ENCODE results near the gene IGFALS.

The IGFALS gene

DNA sequence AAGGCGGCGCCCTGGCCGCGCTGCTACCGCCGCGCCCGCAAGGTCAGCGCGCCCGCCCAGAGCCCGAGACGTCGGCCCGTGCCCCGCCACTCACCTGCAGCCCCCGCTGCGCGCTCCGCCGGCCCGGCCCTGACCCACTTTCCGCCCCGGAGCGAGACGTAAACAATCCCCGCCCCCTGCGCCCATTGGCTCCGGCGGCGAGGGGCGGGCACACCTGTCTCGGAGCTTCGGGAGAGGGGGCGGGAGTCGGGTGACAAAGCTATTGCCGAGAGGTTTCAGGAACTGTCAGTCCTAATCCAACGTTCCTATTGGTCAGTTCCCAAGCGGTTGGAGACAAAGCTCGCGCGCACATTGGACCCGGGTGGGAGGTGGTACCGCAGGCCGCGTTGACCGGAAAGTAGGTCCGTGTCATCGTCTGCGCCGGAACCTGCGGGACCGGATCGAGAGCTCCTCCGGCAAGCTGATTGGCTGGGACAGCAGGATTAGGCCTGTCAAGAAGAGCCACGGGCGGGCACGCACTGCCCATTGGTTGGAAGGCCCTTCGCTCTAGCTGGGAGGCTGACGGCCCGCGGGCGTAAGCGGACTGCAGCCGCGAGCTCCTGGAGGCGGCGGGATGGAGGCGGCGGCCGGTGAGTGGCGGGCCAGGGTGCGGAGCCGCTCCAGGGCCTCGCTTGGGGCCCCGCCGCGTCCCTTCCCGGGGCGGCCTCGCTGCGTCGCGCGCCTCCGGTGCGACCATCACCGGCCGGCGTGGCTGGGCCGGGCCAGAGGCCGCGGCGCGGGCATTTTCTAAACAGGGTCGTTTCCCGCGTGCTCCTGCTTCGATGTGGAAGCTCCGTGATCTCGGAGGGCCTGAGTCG is 10.9 kb downstream of the IGFALS start, which contains the start of the genes NUBP2 and SPSB3:
Gene NUBP2, plus strand, starts transcription at position 553 of the 857 bp plus-strand sequence. Its CDS starts 61 bp downstream, at position 614.
Gene SPSB3, minus strand, starts transcription at position 164 of the 857 bp plus-strand sequence. CDS start 1,088 bp downstream, outside the sequence.
- H3K4me3 ChIP-seq (ENCODE audit: insufficient read depth, low read depth, low read length) = peak within 1 kb of the TSS; percentile 97
- H3K27me3 ChIP-seq (ENCODE audit: control insufficient read depth, insufficient read depth, low read length, poor library complexity, severe bottlenecking) = no peaks in the 10 kb centered on the region
- peaks cover 7% of the 10 kb centered on the region for H3K36me3 ChIP-seq (ENCODE audit: control insufficient read depth, insufficient read depth, low read length)
- WGBS, 2 experiments = 0% methylated on average over 102 of the region's 102 CpGs
- peak within 1 kb of the TSS; percentile 50 for H3K27ac ChIP-seq (ENCODE audit: insufficient read depth, low read depth, low read length, poor library complexity, severe bottlenecking)
- no peaks in the 10 kb centered on the region for H3K9me3 ChIP-seq (ENCODE audit: control insufficient read depth, low read length)
- H3K4me1 ChIP-seq (ENCODE audit: control insufficient read depth, insufficient read depth, low read length) = peaks cover 9% of the 10 kb centered on the region

DNA sequence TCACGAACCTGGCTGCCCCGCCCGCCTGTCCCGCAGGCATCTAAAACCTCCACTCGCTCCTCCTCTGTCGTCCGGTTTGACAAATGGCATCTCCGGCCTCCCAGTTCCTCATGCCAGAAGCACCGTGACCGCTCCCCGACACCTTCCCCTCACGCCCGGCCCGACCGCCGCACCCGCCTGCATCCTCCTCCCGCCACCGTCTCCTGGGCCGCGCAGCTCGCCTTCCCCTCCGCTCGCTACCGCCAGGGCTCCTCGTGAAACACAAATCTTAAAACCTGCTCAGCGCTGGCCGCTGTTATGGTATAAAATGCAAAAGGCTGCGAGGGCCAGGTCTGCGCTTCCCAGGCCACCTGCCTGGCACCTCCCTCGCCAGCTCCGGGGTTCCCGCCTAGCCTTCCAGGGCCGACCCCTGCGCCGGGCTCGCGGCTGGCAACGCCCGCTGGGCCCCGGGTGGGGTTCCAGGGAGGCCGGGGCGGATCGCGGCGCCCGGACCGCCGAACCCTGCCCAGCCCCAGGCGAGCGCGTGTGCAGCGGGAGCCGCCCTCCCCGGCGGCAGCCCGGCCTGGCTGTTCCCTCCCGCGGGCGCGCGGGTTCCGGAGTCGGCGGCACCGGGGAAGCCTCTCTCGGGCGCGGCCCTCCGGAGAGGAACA is 11.6 kb downstream of the IGFALS start:
- WGBS, 2 experiments = 2% methylated on average over 70 of the region's 70 CpGs
- H3K27ac ChIP-seq (ENCODE audit: insufficient read depth, low read depth, low read length, poor library complexity, severe bottlenecking) = peak overlapping the region; percentile 50

DNA sequence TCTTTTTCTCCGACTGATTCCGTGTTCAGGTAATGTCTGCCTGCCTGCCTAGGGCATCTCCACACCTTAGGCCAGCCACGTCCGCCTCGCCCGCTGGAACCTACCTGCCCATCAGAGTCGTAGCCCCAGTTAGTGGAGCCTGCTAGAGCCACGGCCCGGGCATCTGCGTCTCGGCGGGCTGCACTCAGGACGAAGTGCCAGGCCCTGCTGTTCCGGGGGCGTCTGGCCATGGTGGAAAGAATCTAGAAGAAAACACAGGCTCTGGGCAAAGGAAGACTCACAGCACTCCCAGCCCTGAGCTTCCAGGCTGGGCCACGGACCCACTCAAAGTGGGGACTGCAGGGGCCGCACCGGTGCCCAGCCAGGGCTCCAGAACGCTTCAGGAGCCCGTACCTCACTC is 12.3 kb downstream of the IGFALS start:
- no peaks in the 10 kb centered on the region for H3K27me3 ChIP-seq (ENCODE audit: control insufficient read depth, insufficient read depth, low read length, poor library complexity, severe bottlenecking)
- no peaks in the 10 kb centered on the region for H3K9me3 ChIP-seq (ENCODE audit: control insufficient read depth, low read length)
- WGBS, 2 experiments = 86 to 89% methylated on average over 20 of the region's 20 CpGs
- peak overlapping the region; percentile 97 for H3K4me3 ChIP-seq (ENCODE audit: insufficient read depth, low read depth, low read length)
- peaks cover 9% of the 10 kb centered on the region for H3K4me1 ChIP-seq (ENCODE audit: control insufficient read depth, insufficient read depth, low read length)
- peaks cover 14% of the 10 kb centered on the region for H3K36me3 ChIP-seq (ENCODE audit: control insufficient read depth, insufficient read depth, low read length)
- no peak overlapping the region for H3K27ac ChIP-seq (ENCODE audit: insufficient read depth, low read depth, low read length, poor library complexity, severe bottlenecking)

More for the DNA sequence above, 11.6 kb downstream of the IGFALS start:
- Histone ChIP-seq H3K4me1 (ENCODE audit: control insufficient read depth, insufficient read depth, low read length) (peaks cover 9% of the 10 kb centered on the region), H3K4me3 (ENCODE audit: insufficient read depth, low read depth, low read length) (peak overlapping the region; percentile 97), H3K27me3 (ENCODE audit: control insufficient read depth, insufficient read depth, low read length, poor library complexity, severe bottlenecking) (no peaks in the 10 kb centered on the region), H3K36me3 (ENCODE audit: control insufficient read depth, insufficient read depth, low read length) (peaks cover 9% of the 10 kb centered on the region), H3K9me3 (ENCODE audit: control insufficient read depth, low read length) (no peaks in the 10 kb centered on the region)

DNA sequence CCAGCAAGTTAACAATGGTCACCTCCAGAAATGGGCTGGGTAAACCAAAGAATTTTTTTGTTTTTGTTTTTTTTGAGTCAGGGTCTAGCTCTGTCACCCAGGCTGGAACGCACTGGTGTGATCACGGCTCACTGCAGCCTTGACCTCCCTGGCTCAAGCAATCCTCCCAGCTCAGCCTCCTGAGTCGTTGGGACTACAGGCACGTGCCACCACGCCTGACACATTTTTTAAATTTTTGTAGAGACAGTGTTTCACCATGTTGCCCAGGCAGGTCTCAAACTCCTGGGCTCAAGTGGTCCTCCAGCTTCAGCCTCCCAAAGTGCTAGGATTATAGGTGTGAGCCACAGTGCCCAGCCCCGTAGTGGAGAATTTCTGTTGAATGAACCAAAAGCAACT is 12.8 kb downstream of the IGFALS start:
- Histone ChIP-seq H3K36me3 (ENCODE audit: control insufficient read depth, insufficient read depth, low read length) (peaks cover 17% of the 10 kb centered on the region), H3K4me3 (ENCODE audit: insufficient read depth, low read depth, low read length) (no peak overlapping the region)
- WGBS, 2 experiments = 89 to 94% methylated on average over 6 of the region's 6 CpGs

DNA sequence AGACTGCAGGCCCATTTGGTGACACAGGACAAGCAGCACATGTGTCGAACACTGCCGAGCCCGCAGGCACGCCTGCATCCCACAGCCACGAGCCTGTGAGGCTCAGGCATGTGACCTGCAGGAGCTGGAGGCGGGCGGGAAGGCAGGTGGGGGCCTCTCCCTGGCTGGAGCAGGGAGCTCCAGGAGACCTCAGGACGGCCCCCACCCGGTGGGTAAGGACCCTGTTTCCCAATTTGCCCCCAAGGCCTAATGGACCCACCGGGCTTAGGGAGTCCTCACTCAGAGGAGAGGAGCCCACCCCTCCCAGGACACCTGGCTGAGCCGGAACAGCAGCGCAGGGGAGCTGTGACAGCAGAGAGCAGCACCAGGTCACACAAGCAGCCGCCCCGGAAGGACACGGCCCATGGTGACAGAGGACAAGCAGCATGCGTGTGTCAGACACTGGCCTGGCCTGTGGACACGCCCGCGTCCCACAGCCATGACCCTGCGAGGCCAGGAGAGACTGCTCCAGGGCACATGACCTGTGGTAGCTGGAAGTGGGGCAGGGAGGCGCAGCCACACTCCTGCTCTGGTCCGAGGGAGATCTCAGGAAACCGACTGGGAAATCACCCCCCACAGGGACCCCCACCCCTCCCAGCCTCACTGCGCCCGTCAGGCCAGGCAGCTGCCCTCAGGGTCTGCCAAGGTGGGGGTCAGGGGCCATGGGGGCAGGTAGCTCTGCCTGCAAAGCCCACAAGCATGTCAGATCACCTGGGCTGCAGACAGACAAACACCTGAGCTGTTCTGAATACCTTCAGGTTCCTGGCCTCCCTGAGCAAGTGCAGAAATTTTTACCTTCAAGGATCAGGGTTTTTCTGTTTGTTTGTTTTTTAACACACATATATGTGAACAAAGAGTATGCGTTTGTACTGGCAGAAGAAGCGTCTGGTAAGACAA is 13.5 kb downstream of the IGFALS start:
- 93% methylated on average over 27 of the region's 27 CpGs for WGBS, 2 experiments

More for the DNA sequence above, 12.8 kb downstream of the IGFALS start:
- Histone ChIP-seq H3K9me3 (ENCODE audit: control insufficient read depth, low read length) (no peaks in the 10 kb centered on the region), H3K27ac (ENCODE audit: insufficient read depth, low read depth, low read length, poor library complexity, severe bottlenecking) (no peak overlapping the region), H3K4me1 (ENCODE audit: control insufficient read depth, insufficient read depth, low read length) (peaks cover 9% of the 10 kb centered on the region), H3K27me3 (ENCODE audit: control insufficient read depth, insufficient read depth, low read length, poor library complexity, severe bottlenecking) (no peaks in the 10 kb centered on the region)

DNA sequence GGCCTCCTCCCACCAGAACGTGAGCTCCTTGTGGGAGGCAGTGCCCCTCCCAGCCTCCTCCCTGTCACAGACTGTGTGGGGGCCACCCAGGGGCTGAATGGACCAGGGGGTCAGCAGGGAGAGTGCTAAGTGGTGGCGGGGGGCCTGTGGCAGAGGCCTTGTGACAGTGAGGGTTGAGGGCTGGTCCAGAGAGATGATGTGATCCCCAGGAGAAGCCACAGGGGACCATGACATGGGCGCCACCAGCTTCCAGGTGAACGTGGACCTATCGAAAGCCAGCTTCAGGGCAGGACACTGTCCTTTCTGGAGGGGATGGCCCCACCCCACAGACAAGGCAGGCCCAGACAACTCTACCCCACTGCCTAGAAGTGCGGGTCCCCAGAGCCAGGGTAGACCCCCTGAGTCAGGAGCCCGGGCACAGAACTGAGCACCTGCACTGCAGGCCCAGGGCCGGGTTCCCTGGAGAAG is 14.2 kb downstream of the IGFALS start:
- H3K36me3 ChIP-seq (ENCODE audit: control insufficient read depth, insufficient read depth, low read length) = peaks cover 19% of the 10 kb centered on the region
- no peaks in the 10 kb centered on the region for H3K27me3 ChIP-seq (ENCODE audit: control insufficient read depth, insufficient read depth, low read length, poor library complexity, severe bottlenecking)
- peaks cover 10% of the 10 kb centered on the region for H3K4me1 ChIP-seq (ENCODE audit: control insufficient read depth, insufficient read depth, low read length)
- no peak overlapping the region for H3K4me3 ChIP-seq (ENCODE audit: insufficient read depth, low read depth, low read length)
- no peaks in the 10 kb centered on the region for H3K9me3 ChIP-seq (ENCODE audit: control insufficient read depth, low read length)
- whole genome bisulfite sequencing, 2 experiments = 92 to 93% methylated on average over 8 of the region's 8 CpGs
- no peak overlapping the region for H3K27ac ChIP-seq (ENCODE audit: insufficient read depth, low read depth, low read length, poor library complexity, severe bottlenecking)

More for the DNA sequence above, 13.5 kb downstream of the IGFALS start:
- Histone ChIP-seq H3K9me3 (ENCODE audit: control insufficient read depth, low read length) (no peaks in the 10 kb centered on the region), H3K4me3 (ENCODE audit: insufficient read depth, low read depth, low read length) (no peak overlapping the region), H3K27me3 (ENCODE audit: control insufficient read depth, insufficient read depth, low read length, poor library complexity, severe bottlenecking) (no peaks in the 10 kb centered on the region), H3K36me3 (ENCODE audit: control insufficient read depth, insufficient read depth, low read length) (peaks cover 19% of the 10 kb centered on the region), H3K27ac (ENCODE audit: insufficient read depth, low read depth, low read length, poor library complexity, severe bottlenecking) (no peak overlapping the region), H3K4me1 (ENCODE audit: control insufficient read depth, insufficient read depth, low read length) (peaks cover 9% of the 10 kb centered on the region)

DNA sequence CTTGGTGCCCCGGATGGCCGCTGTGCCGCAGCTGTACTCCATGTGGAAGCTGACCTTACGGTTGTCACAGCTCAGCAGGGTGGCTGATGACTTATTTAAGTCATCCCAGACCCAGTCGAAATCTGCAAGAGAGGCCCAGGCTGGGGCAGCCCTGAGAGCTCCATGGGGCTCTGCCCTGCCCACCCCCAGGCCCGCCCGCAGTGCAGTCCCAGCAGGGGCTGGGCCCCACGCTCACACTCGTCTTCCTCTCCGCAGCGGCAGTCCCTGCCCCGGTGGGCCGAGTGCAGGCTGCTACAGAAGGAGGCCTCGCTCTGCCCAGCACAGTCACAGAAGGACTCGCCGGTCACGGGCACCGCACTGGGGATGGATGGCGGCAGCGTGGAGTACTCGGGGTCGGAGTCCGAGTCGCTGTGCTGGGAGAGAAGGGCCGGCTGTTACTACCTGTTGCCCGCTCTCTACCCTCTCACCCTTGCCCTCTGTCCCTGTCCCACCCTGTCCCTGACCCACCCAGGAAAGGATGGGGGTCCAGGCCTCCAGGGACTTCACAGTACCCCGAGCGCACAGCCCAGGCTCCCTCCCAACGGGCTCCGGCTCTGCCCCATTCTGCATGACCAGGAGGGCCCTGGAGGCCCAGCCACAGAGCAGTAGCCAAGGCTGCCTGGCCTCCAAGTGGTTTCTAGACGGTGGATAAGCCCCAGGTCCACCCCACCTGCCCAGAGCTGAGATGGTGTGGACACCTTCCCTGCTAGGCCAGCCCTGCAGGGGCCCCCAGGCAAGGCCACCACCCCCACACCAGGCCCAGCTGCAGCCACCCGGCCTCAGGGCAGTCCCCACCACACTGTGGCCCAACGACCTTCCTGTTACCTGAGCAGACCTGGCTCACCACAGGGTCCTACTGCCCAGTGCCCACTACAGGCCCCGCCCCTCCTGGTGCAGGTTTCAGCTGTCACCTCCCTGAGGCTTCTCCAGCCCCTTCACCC is 15.0 kb downstream of the IGFALS start:
- H3K36me3 ChIP-seq (ENCODE audit: control insufficient read depth, insufficient read depth, low read length) = peaks cover 19% of the 10 kb centered on the region
- no peaks in the 10 kb centered on the region for H3K27me3 ChIP-seq (ENCODE audit: control insufficient read depth, insufficient read depth, low read length, poor library complexity, severe bottlenecking)
- no peak overlapping the region for H3K4me3 ChIP-seq (ENCODE audit: insufficient read depth, low read depth, low read length)
- peaks cover 15% of the 10 kb centered on the region for H3K4me1 ChIP-seq (ENCODE audit: control insufficient read depth, insufficient read depth, low read length)
- no peaks in the 10 kb centered on the region for H3K9me3 ChIP-seq (ENCODE audit: control insufficient read depth, low read length)
- H3K27ac ChIP-seq (ENCODE audit: insufficient read depth, low read depth, low read length, poor library complexity, severe bottlenecking) = no peak overlapping the region
- 92 to 93% methylated on average over 34 of the region's 34 CpGs for WGBS, 2 experiments

DNA sequence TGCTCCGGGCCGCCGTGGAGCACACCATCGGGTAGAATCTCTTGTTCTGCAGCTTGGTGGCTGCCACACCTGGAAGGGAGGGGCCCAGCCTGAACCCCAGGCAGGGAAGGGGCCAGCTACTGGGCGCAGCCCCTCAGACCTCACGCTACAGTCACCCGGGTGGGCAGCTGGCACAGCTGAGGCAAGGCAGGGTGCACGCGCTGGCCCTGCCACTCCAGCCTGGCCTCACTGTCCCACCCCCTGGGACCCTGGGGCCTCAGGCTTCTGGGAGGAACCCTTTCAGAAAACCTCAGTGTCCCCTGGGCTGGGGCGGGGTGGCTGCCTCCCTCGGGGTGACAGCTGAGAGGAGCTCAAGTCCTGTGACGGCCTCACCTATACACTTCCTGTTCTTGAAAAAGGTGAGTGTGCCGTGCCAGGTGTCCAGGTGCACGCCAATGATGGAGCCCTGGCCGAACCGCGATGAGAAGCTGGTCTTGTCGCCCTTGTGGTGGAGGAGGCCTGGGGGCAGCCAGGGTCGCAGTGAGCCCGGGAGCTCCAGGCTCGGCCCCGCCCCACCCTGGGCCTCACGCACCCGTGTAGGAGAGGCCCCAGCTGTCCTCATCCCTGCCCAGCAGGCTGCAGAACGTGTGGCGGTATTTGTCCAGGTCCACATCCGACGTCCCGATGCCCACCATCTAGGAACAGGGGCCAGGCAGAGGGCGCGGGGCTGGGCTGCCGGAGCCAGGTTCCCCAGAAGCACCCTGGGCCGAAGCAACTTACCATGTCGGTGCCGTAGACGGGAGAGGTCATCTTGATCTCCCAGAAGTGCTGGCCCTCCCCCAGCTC is 15.9 kb downstream of the IGFALS start:
- H3K27me3 ChIP-seq (ENCODE audit: control insufficient read depth, insufficient read depth, low read length, poor library complexity, severe bottlenecking) = no peaks in the 10 kb centered on the region
- H3K4me1 ChIP-seq (ENCODE audit: control insufficient read depth, insufficient read depth, low read length) = peaks cover 15% of the 10 kb centered on the region
- H3K9me3 ChIP-seq (ENCODE audit: control insufficient read depth, low read length) = no peaks in the 10 kb centered on the region
- no peak overlapping the region for H3K4me3 ChIP-seq (ENCODE audit: insufficient read depth, low read depth, low read length)
- no peak overlapping the region for H3K27ac ChIP-seq (ENCODE audit: insufficient read depth, low read depth, low read length, poor library complexity, severe bottlenecking)
- H3K36me3 ChIP-seq (ENCODE audit: control insufficient read depth, insufficient read depth, low read length) = peaks cover 19% of the 10 kb centered on the region
- 94 to 95% methylated on average over 36 of the region's 36 CpGs for WGBS, 2 experiments

All from ectodermal cell (in vitro differentiated cells).